Trophoblast cell (in vitro differentiated cells and primary cell): ENCODE results near the gene CARD10.

Experiments used
- DNase-seq, 2 donors: peaks; one replicate each; pipeline ENCODE4 v3.0.0-alpha.2; 2016
- H2AFZ ChIP-seq: 2 replicates; pipeline ENCODE4 v1.6.1; 2013; ENCODE audit warnings: low read length, moderate library complexity, mild to moderate bottlenecking; ENCODE audit not compliant: insufficient read depth, poor library complexity
- H2AK5ac ChIP-seq: 2 replicates; pipeline ENCODE4 v1.6.1; 2013; ENCODE audit warnings: mild to moderate bottlenecking, low read length
- H2BK120ac ChIP-seq: 2 replicates; pipeline ENCODE4 v1.6.1; 2013; ENCODE audit warnings: low read length, mild to moderate bottlenecking, moderate library complexity; ENCODE audit not compliant: insufficient read depth, poor library complexity
- H2BK12ac ChIP-seq: 2 replicates; pipeline ENCODE4 v1.6.1; 2013; ENCODE audit warnings: mild to moderate bottlenecking, low read length, moderate library complexity
- H2BK5ac ChIP-seq: 2 replicates; pipeline ENCODE4 v1.6.1; 2013; ENCODE audit warnings: low read length, low read depth, moderate library complexity, mild to moderate bottlenecking; ENCODE audit not compliant: poor library complexity
- H3K14ac ChIP-seq: 2 replicates; pipeline ENCODE4 v1.6.1; 2013; ENCODE audit warnings: mild to moderate bottlenecking, low read length
- H3K18ac ChIP-seq: 2 replicates; pipeline ENCODE4 v1.6.1; 2013; ENCODE audit warnings: mild to moderate bottlenecking, low read length
- H3K23ac ChIP-seq: 2 replicates; pipeline ENCODE4 v1.6.1; 2013; ENCODE audit warnings: low read length
- H3K27ac ChIP-seq: 2 replicates; pipeline ENCODE4 v1.5.1; 2013; ENCODE audit warnings: low read depth, mild to moderate bottlenecking, inconsistent platforms, low read length, moderate library complexity
- H3K27me3 ChIP-seq: 2 replicates; pipeline ENCODE4 v1.6.1; 2013; ENCODE audit warnings: inconsistent platforms, mild to moderate bottlenecking, low read length, moderate library complexity; ENCODE audit not compliant: insufficient read depth
- H3K36me3 ChIP-seq, 2 experiments: 1 replicate in 1 of 2; 2 replicates in 1 of 2; pipeline ENCODE4 v1.6.1; 2013; ENCODE audit warnings: low read length in 2 of 2, mild to moderate bottlenecking in 2 of 2, moderate library complexity in 1 of 2; ENCODE audit not compliant: insufficient read depth in 2 of 2, control insufficient read depth in 1 of 2
- H3K4ac ChIP-seq: 2 replicates; pipeline ENCODE4 v1.6.1; 2013; ENCODE audit warnings: low read depth, mild to moderate bottlenecking, low read length, moderate library complexity
- H3K4me1 ChIP-seq, 2 experiments: 1 replicate in 1 of 2; 2 replicates in 1 of 2; pipeline ENCODE4 v1.6.1; 2013; ENCODE audit warnings: low read length in 2 of 2, mild to moderate bottlenecking in 2 of 2, moderate library complexity in 1 of 2; ENCODE audit not compliant: insufficient read depth in 2 of 2, control insufficient read depth in 1 of 2
- H3K4me2 ChIP-seq: 2 replicates; pipeline ENCODE4 v1.6.1; 2013; ENCODE audit warnings: inconsistent platforms, mild to moderate bottlenecking, low read length, moderate library complexity
- H3K4me3 ChIP-seq: 2 replicates; pipeline ENCODE4 v1.5.1; 2013; ENCODE audit warnings: mild to moderate bottlenecking, low read depth, low read length, inconsistent platforms
- H3K79me1 ChIP-seq: one replicate; pipeline ENCODE4 v1.6.1; 2013; ENCODE audit warnings: low read length
- H3K79me2 ChIP-seq: 2 replicates; pipeline ENCODE4 v1.6.1; 2013; ENCODE audit warnings: low read length, mild to moderate bottlenecking; ENCODE audit not compliant: control insufficient read depth, insufficient read depth, poor library complexity
- H3K9ac ChIP-seq: 2 replicates; pipeline ENCODE4 v1.6.1; 2013; ENCODE audit warnings: mild to moderate bottlenecking, low read length
- H3K9me3 ChIP-seq: 2 replicates; pipeline ENCODE4 v1.6.1; 2013; ENCODE audit warnings: low read depth, mild to moderate bottlenecking, control low read depth, inconsistent platforms, low read length; ENCODE audit not compliant: insufficient read depth
- H4K12ac ChIP-seq: 2 replicates; pipeline ENCODE4 v1.6.1; 2013; ENCODE audit warnings: low read depth, mild to moderate bottlenecking, low read length, moderate library complexity
- H4K8ac ChIP-seq: 2 replicates; pipeline ENCODE4 v1.6.1; 2013; ENCODE audit warnings: low read depth, mild to moderate bottlenecking, low read length, moderate library complexity
- H4K91ac ChIP-seq: one replicate; pipeline ENCODE4 v1.6.1; 2013; ENCODE audit warnings: low read depth, mild to moderate bottlenecking, low read length, moderate library complexity
- WGBS: extraction: QIAGEN DNeasy Blood & Tissue Kit; methylation state at CpG from one replicate; pipeline ENCODE4 v1.1.7; 2013; ENCODE audit warnings: missing lambda C conversion rate; ENCODE audit not compliant: insufficient read length, insufficient coverage; ENCODE audit errors: extremely low coverage; 5-methylcytosine and 5-hydroxymethylcytosine counted together

CARD10 gene

GRCh38 chr22:37559901-37560607 is 40.8 kb upstream of the CARD10 start, which contains the start of gene CDC42EP1:
Gene CDC42EP1 (plus strand): TSS chr22:37560480. CDS start chr22:37566350, 5,870 bp downstream.
- Histone ChIP-seq H3K79me2 (peaks cover 36% of the 10 kb centered on the region), H4K12ac (peak within 1 kb of the TSS; percentile 71), H3K27ac (peak within 1 kb of the TSS; percentile 99), H3K23ac (no peak within 1 kb of the TSS), H2BK12ac (peak within 1 kb of the TSS; percentile 83), H2BK5ac (peak within 1 kb of the TSS; percentile 97), H3K9ac (peak within 1 kb of the TSS; percentile 96), H3K36me3 (peaks cover 21% of the 10 kb centered on the region in 2 experiments), H3K14ac (peak within 1 kb of the TSS; percentile 99), H4K8ac (peak within 1 kb of the TSS; percentile 93), H2AK5ac (peak within 1 kb of the TSS; percentile 97), H3K4ac (peak within 1 kb of the TSS; percentile 99), H2BK120ac (peak within 1 kb of the TSS; percentile 96), H3K4me1 (peaks cover 41 to 47% of the 10 kb centered on the region in 2 experiments), H3K4me3 (peak within 1 kb of the TSS; percentile 89), H2AFZ (peak within 1 kb of the TSS; percentile 82), H3K79me1 (peaks cover 41% of the 10 kb centered on the region), H3K27me3 (no peaks in the 10 kb centered on the region), H3K4me2 (peak within 1 kb of the TSS; percentile 67), H4K91ac (peak within 1 kb of the TSS; percentile 99), H3K9me3 (peaks cover 4% of the 10 kb centered on the region), H3K18ac (peak within 1 kb of the TSS; percentile 91)
- no CpG with 5 or more reads among the region's 76 CpGs for WGBS
- DNase-seq, result peak in 1 of 2 donors; percentile 53

GRCh38 chr22:37559521-37559900 is 40.3 kb upstream of the CARD10 start:
- Histone ChIP-seq H2BK12ac (peak overlapping the region; percentile 76), H3K27ac (peak overlapping the region; percentile 99), H4K8ac (peak overlapping the region; percentile 92), H3K79me1 (peaks cover 41% of the 10 kb centered on the region), H3K79me2 (peaks cover 36% of the 10 kb centered on the region), H3K4me2 (peak overlapping the region; percentile 65), H2AK5ac (peak overlapping the region; percentile 36), H3K14ac (peak overlapping the region; percentile 79), H2BK5ac (peak overlapping the region; percentile 80), H3K9ac (no peak overlapping the region), H3K23ac (no peak overlapping the region), H4K12ac (peak overlapping the region; percentile 71), H2AFZ (no peak overlapping the region), H3K4me3 (peak overlapping the region; percentile 32), H2BK120ac (peak overlapping the region; percentile 85), H3K4me1 (peaks cover 41 to 47% of the 10 kb centered on the region in 2 experiments), H3K36me3 (peaks cover 19 to 20% of the 10 kb centered on the region in 2 experiments), H3K18ac (peak overlapping the region; percentile 77), H4K91ac (peak overlapping the region; percentile 97), H3K9me3 (peaks cover 4% of the 10 kb centered on the region), H3K4ac (peak overlapping the region; percentile 46), H3K27me3 (no peaks in the 10 kb centered on the region)
- no peak for DNase-seq
- WGBS, result no CpG with 5 or more reads among the region's 6 CpGs

GRCh38 chr22:37558815-37559214 is 39.6 kb upstream of the CARD10 start:
- DNase-seq, result no peak
- H3K27me3 ChIP-seq, result no peaks in the 10 kb centered on the region

GRCh38 chr22:37557321-37558001 is 38.2 kb upstream of the CARD10 start:
- H4K8ac ChIP-seq, result no peak overlapping the region
- peaks cover 30 to 34% of the 10 kb centered on the region in 2 experiments for H3K4me1 ChIP-seq
- H2BK120ac ChIP-seq, result peak overlapping the region; percentile 5
- H3K4me3 ChIP-seq, result no peak overlapping the region
- H3K79me1 ChIP-seq, result peaks cover 42% of the 10 kb centered on the region
- WGBS, result no CpG with 5 or more reads among the region's 7 CpGs
- H3K23ac ChIP-seq, result no peak overlapping the region
- H3K79me2 ChIP-seq, result peaks cover 23% of the 10 kb centered on the region
- H4K91ac ChIP-seq, result peak overlapping the region; percentile 33
- no peak overlapping the region for H2AFZ ChIP-seq
- peaks cover 6 to 7% of the 10 kb centered on the region in 2 experiments for H3K36me3 ChIP-seq
- H3K18ac ChIP-seq, result no peak overlapping the region
- H3K9me3 ChIP-seq, result peaks cover 4% of the 10 kb centered on the region
- H3K27me3 ChIP-seq, result no peaks in the 10 kb centered on the region
- H4K12ac ChIP-seq, result no peak overlapping the region
- H3K27ac ChIP-seq, result no peak overlapping the region
- DNase-seq, result no peak
- no peak overlapping the region for H2BK5ac ChIP-seq
- H3K9ac ChIP-seq, result no peak overlapping the region
- peak overlapping the region; percentile 49 for H2AK5ac ChIP-seq
- H3K4me2 ChIP-seq, result no peak overlapping the region
- peak overlapping the region; percentile 46 for H3K14ac ChIP-seq
- H3K4ac ChIP-seq, result no peak overlapping the region
- H2BK12ac ChIP-seq, result peak overlapping the region; percentile 68

More at GRCh38 chr22:37558815-37559214, 39.6 kb upstream of the CARD10 start:
- no peak overlapping the region for H3K23ac ChIP-seq
- H2BK5ac ChIP-seq, result no peak overlapping the region
- peaks cover 34% of the 10 kb centered on the region for H3K79me2 ChIP-seq
- WGBS, result no CpG with 5 or more reads among the region's 7 CpGs
- H4K8ac ChIP-seq, result peak overlapping the region; percentile 9
- H3K9ac ChIP-seq, result no peak overlapping the region
- no peak overlapping the region for H3K4ac ChIP-seq
- H2AK5ac ChIP-seq, result peak overlapping the region; percentile 35
- H4K12ac ChIP-seq, result no peak overlapping the region
- H2BK12ac ChIP-seq, result peak overlapping the region; percentile 51
- H2AFZ ChIP-seq, result no peak overlapping the region
- no peak overlapping the region for H3K4me3 ChIP-seq
- H3K9me3 ChIP-seq, result peaks cover 4% of the 10 kb centered on the region
- H3K14ac ChIP-seq, result peak overlapping the region; percentile 22
- peak overlapping the region; percentile 19 for H3K18ac ChIP-seq
- peaks cover 35 to 40% of the 10 kb centered on the region in 2 experiments for H3K4me1 ChIP-seq
- peak overlapping the region; percentile 19 for H4K91ac ChIP-seq
- H3K79me1 ChIP-seq, result peaks cover 42% of the 10 kb centered on the region
- no peak overlapping the region for H3K4me2 ChIP-seq
- H3K27ac ChIP-seq, result no peak overlapping the region
- peaks cover 13 to 14% of the 10 kb centered on the region in 2 experiments for H3K36me3 ChIP-seq
- peak overlapping the region; percentile 41 for H2BK120ac ChIP-seq
